ENCODE results near the gene ACIN1. TPM values are rescaled to one million over a fixed set of nuclear protein-coding genes. Genes with fewer than 3 reads are reported as not detected.

ACIN1 gene
- total RNA-seq, 1 donor from 2014 or later, result 225 TPM

GRCh38 chr14:23066855-23067744 is 27.8 kb downstream of the ACIN1 start:
- Mint-ChIP-seq H3K4me1 (ENCODE audit: low read depth) (peaks cover 32% of the 10 kb centered on the region), H3K9me3 (no peaks in the 10 kb centered on the region), H3K27me3 (ENCODE audit: insufficient read depth) (no peaks in the 10 kb centered on the region), H3K4me3 (no peak overlapping the region), H3K27ac (no peak overlapping the region), H3K36me3 (ENCODE audit: low read depth) (peaks cover 55% of the 10 kb centered on the region)
- intact Hi-C loops (cut with micrococcal nuclease), result no loop called here
- DNase-seq (ENCODE audit: low spot score), result no peak

GRCh38 chr14:23066368-23066767 is 28.6 kb downstream of the ACIN1 start:
- H3K9me3 Mint-ChIP-seq, result no peaks in the 10 kb centered on the region
- no peak overlapping the region for H3K27ac Mint-ChIP-seq
- DNase-seq (ENCODE audit: low spot score), result no peak
- no peaks in the 10 kb centered on the region for H3K27me3 Mint-ChIP-seq (ENCODE audit: insufficient read depth)
- H3K36me3 Mint-ChIP-seq (ENCODE audit: low read depth), result peaks cover 50% of the 10 kb centered on the region
- intact Hi-C loops (cut with micrococcal nuclease), result no loop called here
- H3K4me1 Mint-ChIP-seq (ENCODE audit: low read depth), result peaks cover 25% of the 10 kb centered on the region
- no peak overlapping the region for H3K4me3 Mint-ChIP-seq

- Mint-ChIP-seq H3K36me3 (ENCODE audit: low read depth) (peaks cover 55% of the 10 kb centered on the region), H3K27me3 (ENCODE audit: insufficient read depth) (no peaks in the 10 kb centered on the region), H3K4me3 (no peak overlapping the region), H3K9me3 (no peaks in the 10 kb centered on the region), H3K27ac (peak overlapping the region; percentile 42), H3K4me1 (ENCODE audit: low read depth) (peaks cover 10% of the 10 kb centered on the region)
- DNase-seq (ENCODE audit: low spot score), result no peak
- intact Hi-C loops (cut with micrococcal nuclease), result no loop called here
Measured at GRCh38 chr14:23063601-23064000, 31.3 kb downstream of the ACIN1 start.

GRCh38 chr14:23062002-23062401 is 32.9 kb downstream of the ACIN1 start:
- Mint-ChIP-seq H3K4me3 (no peak overlapping the region), H3K27ac (no peak overlapping the region), H3K4me1 (ENCODE audit: low read depth) (peaks cover 14% of the 10 kb centered on the region), H3K36me3 (ENCODE audit: low read depth) (peaks cover 55% of the 10 kb centered on the region), H3K27me3 (ENCODE audit: insufficient read depth) (peaks cover under 1% of the 10 kb centered on the region), H3K9me3 (no peaks in the 10 kb centered on the region)
- DNase-seq (ENCODE audit: low spot score), result no peak
- intact Hi-C loops (cut with micrococcal nuclease), result no loop called here

- intact Hi-C loops (cut with micrococcal nuclease), result no loop called here
- Mint-ChIP-seq H3K4me3 (no peak overlapping the region), H3K9me3 (no peaks in the 10 kb centered on the region), H3K4me1 (ENCODE audit: low read depth) (peaks cover 23% of the 10 kb centered on the region), H3K27ac (no peak overlapping the region), H3K27me3 (ENCODE audit: insufficient read depth) (peaks cover 8% of the 10 kb centered on the region), H3K36me3 (ENCODE audit: low read depth) (peaks cover 45% of the 10 kb centered on the region)
- no peak for DNase-seq (ENCODE audit: low spot score)
Measured at GRCh38 chr14:23060536-23061260, 34.2 kb downstream of the ACIN1 start.

GRCh38 chr14:23058654-23059504 is 36.1 kb downstream of the ACIN1 start:
- peak overlapping the region; percentile 47 for H3K27ac Mint-ChIP-seq
- peaks cover 8% of the 10 kb centered on the region for H3K27me3 Mint-ChIP-seq (ENCODE audit: insufficient read depth)
- intact Hi-C loops (cut with micrococcal nuclease), result loop anchor here (1.0 to 5.0 kb wide), 7 partner anchors 12 to 487 kb away; no protein-coding TSS in a partner anchor
- peaks cover 21% of the 10 kb centered on the region for H3K4me1 Mint-ChIP-seq (ENCODE audit: low read depth)
- H3K36me3 Mint-ChIP-seq (ENCODE audit: low read depth), result peaks cover 36% of the 10 kb centered on the region
- H3K4me3 Mint-ChIP-seq, result no peak overlapping the region
- no peaks in the 10 kb centered on the region for H3K9me3 Mint-ChIP-seq
- no peak for DNase-seq (ENCODE audit: low spot score)

GRCh38 chr14:23057757-23058653 is 36.9 kb downstream of the ACIN1 start:
- Mint-ChIP-seq H3K27me3 (ENCODE audit: insufficient read depth) (peaks cover 8% of the 10 kb centered on the region), H3K27ac (no peak overlapping the region)

GRCh38 chr14:23056956-23057756 is 37.8 kb downstream of the ACIN1 start, which contains the start of gene CDH24:
Gene CDH24 (minus strand): TSS chr14:23057520. CDS start chr14:23055733, 1,787 bp downstream.
- intact Hi-C loops (cut with micrococcal nuclease), result loop anchor here (1.0 to 5.0 kb wide), 3 partner anchors 23 to 485 kb away; partner anchors contain the start of gene PSMB5
- no peaks in the 10 kb centered on the region for H3K9me3 Mint-ChIP-seq
- H3K27me3 Mint-ChIP-seq (ENCODE audit: insufficient read depth), result peaks cover 8% of the 10 kb centered on the region
- DNase-seq (ENCODE audit: low spot score), result peak; percentile 73
- H3K4me3 Mint-ChIP-seq, result peak within 1 kb of the TSS; percentile 86
- H3K4me1 Mint-ChIP-seq (ENCODE audit: low read depth), result peaks cover 21% of the 10 kb centered on the region
- H3K36me3 Mint-ChIP-seq (ENCODE audit: low read depth), result peaks cover 19% of the 10 kb centered on the region
- H3K27ac Mint-ChIP-seq, result peak within 1 kb of the TSS; percentile 64

More at GRCh38 chr14:23057757-23058653, 36.9 kb downstream of the ACIN1 start:
- Mint-ChIP-seq H3K4me3 (peak overlapping the region; percentile 86), H3K36me3 (ENCODE audit: low read depth) (peaks cover 28% of the 10 kb centered on the region), H3K4me1 (ENCODE audit: low read depth) (peaks cover 21% of the 10 kb centered on the region), H3K9me3 (no peaks in the 10 kb centered on the region)
- intact Hi-C loops (cut with micrococcal nuclease), result loop anchor here (1.0 to 5.0 kb wide), 8 partner anchors 13 to 486 kb away; no protein-coding TSS in a partner anchor
- peak; percentile 75 for DNase-seq (ENCODE audit: low spot score)

- intact Hi-C loops (cut with micrococcal nuclease), result loop anchor here (1.0 to 5.0 kb wide), 2 partner anchors 22 to 484 kb away; partner anchors contain the start of gene PSMB5
- Mint-ChIP-seq H3K9me3 (no peaks in the 10 kb centered on the region), H3K27me3 (ENCODE audit: insufficient read depth) (peaks cover 8% of the 10 kb centered on the region), H3K36me3 (ENCODE audit: low read depth) (peaks cover 17% of the 10 kb centered on the region), H3K4me3 (peak overlapping the region; percentile 83), H3K27ac (peak overlapping the region; percentile 64), H3K4me1 (ENCODE audit: low read depth) (peaks cover 21% of the 10 kb centered on the region)
- peak; percentile 60 for DNase-seq (ENCODE audit: low spot score)
Measured at GRCh38 chr14:23056145-23056955, 38.6 kb downstream of the ACIN1 start.

- Mint-ChIP-seq H3K4me3 (peak overlapping the region; percentile 83), H3K4me1 (ENCODE audit: low read depth) (peaks cover 21% of the 10 kb centered on the region)
- intact Hi-C loops (cut with micrococcal nuclease), result loop anchor here (1.0 to 5.0 kb wide), 2 partner anchors 21 to 483 kb away; partner anchors contain the start of gene PSMB5
Measured at GRCh38 chr14:23055621-23056144, 39.3 kb downstream of the ACIN1 start.

More at GRCh38 chr14:23055621-23056144, 39.3 kb downstream of the ACIN1 start:
- Mint-ChIP-seq H3K9me3 (no peaks in the 10 kb centered on the region), H3K27me3 (ENCODE audit: insufficient read depth) (peaks cover 8% of the 10 kb centered on the region), H3K36me3 (ENCODE audit: low read depth) (peaks cover 12% of the 10 kb centered on the region), H3K27ac (peak overlapping the region; percentile 64)
- no peak for DNase-seq (ENCODE audit: low spot score)

Data from activated T-helper 1 cell treated with anti-CD3 and anti-CD28 coated beads, Interleukin-12 subunit alpha, Interleukin-12 subunit beta, Interleukin-2, Interleukin-4 antibody, amounts not matched to agents 30 ng/mL and 10 ng/mL and 1 ng/mL, durations not matched to agents 14 hours and 24 hours and 36 hours (primary cell).